HG03066 (cell line): Measurements from ENCODE around the gene SLC16A7.

Experiments
- ATAC-seq: cut with Tn5 transposase; IDR thresholded peaks from one replicate; pipeline ENCODE4 v1.9.1; 2021; ENCODE audit warnings: low read depth; ENCODE audit not compliant: unreplicated experiment

SLC16A7 gene

GRCh38 chr12:59827767-59828166 lies 231.9 kb downstream of the SLC16A7 start:
- ATAC-seq, result no peak

DNA sequence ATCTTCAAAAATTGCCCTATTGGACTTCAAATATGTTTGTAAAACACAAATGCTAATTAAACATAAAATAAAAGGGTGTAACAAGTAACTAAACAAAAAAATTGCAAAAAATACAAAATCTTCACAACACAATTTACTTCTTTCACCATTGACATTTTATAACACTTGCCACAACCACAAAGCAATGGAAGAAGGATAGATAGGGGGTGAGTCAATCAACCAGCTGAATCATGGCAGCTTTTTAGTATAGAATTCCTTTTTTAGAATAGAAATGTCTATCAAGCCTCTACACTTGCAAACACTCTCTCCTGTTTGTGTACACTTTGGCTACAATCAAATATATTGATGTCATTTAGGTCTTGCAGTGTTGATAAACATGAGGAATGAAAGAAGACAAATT lies 232.7 kb downstream of the SLC16A7 start:
- no peak for ATAC-seq

- ATAC-seq, result no peak
Observed at GRCh38 chr12:59833408-59833807, 237.6 kb downstream of the SLC16A7 start.

GRCh38 chr12:59834659-59835474 lies 239.0 kb downstream of the SLC16A7 start:
- no peak for ATAC-seq
